Ovary (tissue), 3 donors: Measurements from ENCODE around the gene CCDC50.

Experiments used
- CTCF ChIP-seq, 3 donors: fragments of 450-650 bp in 2 of 3; fragments of 200-600 bp in 1 of 3; IDR thresholded peaks; one replicate each; pipeline versions ENCODE4 v1.5.1 to v1.8.0; 2016 to 2022; ENCODE audit warnings: antibody characterized with exemption in 3 of 3, mild to moderate bottlenecking in 1 of 3
- EP300 ChIP-seq: sonication (generic); formaldehyde crosslinking; IDR thresholded peaks from one replicate; pipeline ENCODE4 v1.6.1; 2017; ENCODE audit warnings: antibody characterized with exemption
- POLR2A ChIP-seq: fragments of 450-650 bp; IDR thresholded peaks from one replicate; pipeline ENCODE4 v1.6.1; 2017; ENCODE audit warnings: antibody characterized with exemption, mild to moderate bottlenecking, moderate library complexity
- donor health status: DM: no; HTN: no; CAD: no.

- TF ChIP-seq CTCF (IDR thresholded peaks at IDR 0.05) (no peak), POLR2A (no peak), EP300 (no peak)
These were observed 2.2 kb downstream of the CCDC50 start for GRCh38 chr3:191331388-191331787.
